ENCODE results near the gene CATSPER1.

DNA sequence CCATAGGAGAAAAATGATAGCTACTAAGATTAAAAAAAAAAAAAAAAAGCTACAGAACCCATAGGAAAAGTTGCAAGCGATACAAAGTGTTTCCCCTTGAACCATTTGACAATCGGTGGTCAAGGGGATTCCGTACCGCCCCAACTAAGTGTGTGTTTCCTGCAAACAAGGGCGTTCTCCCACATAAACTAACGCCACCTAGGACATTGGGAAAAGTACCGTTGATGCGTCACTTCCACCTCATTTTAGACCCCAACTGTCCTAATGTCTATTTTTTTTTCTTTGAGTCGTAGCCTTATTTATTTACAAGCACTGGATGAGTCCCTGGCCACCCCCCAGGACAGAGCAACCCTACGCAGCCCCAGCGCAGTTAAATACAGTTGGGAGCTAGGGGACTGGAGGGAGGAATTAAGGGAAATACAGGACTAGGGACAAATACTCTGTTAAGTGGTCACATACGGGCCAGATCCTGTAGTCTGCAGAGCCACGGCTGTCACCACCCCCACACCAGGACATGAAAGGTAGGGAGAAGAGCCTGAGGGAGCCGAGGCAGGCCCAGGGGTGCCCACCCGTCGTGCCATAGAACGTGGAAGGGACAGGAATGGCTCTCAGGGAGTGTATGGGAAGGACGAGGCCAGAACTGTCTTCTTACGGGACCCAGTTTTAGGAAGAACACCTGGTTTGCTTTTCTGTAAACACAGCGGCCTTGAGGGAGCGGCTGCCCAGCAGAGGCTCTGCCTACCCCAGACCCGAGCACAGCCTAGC is 43.3 kb downstream of the CATSPER1 start:
- TF ChIP-seq, protein P1, sequence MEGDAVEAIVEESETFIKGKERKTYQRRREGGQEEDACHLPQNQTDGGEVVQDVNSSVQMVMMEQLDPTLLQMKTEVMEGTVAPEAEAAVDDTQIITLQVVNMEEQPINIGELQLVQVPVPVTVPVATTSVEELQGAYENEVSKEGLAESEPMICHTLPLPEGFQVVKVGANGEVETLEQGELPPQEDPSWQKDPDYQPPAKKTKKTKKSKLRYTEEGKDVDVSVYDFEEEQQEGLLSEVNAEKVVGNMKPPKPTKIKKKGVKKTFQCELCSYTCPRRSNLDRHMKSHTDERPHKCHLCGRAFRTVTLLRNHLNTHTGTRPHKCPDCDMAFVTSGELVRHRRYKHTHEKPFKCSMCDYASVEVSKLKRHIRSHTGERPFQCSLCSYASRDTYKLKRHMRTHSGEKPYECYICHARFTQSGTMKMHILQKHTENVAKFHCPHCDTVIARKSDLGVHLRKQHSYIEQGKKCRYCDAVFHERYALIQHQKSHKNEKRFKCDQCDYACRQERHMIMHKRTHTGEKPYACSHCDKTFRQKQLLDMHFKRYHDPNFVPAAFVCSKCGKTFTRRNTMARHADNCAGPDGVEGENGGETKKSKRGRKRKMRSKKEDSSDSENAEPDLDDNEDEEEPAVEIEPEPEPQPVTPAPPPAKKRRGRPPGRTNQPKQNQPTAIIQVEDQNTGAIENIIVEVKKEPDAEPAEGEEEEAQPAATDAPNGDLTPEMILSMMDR (IDR thresholded peaks at IDR 0.05) = no peak
- TF ChIP-seq POLR2A (IDR thresholded peaks at IDR 0.05; ENCODE audit: low read depth) (no peak), EP300 (IDR thresholded peaks at IDR 0.05) (no peak), POLR2AphosphoS5 (IDR thresholded peaks at IDR 0.05) (no peak)

Measured in esophagus muscularis mucosa (tissue), 4 donors.